Testis (tissue), 3 donors: ENCODE data around the gene PRDM2. TPM values are rescaled to one million over a fixed set of nuclear protein-coding genes. Genes with fewer than 3 reads are reported as not detected.

Experiments used
- DNase-seq: peaks from one replicate; pipeline ENCODE4 v3.0.0-alpha.2; 2019
- H3K27ac ChIP-seq, 2 donors: fragments of 200-600 bp; sonication (generic); one replicate each; pipeline ENCODE4 v1.5.1; 2019
- H3K27me3 ChIP-seq: fragments of 200-600 bp; sonication (generic); one replicate; pipeline ENCODE4 v1.5.1; 2019
- H3K36me3 ChIP-seq: fragments of 200-600 bp; sonication (generic); one replicate; pipeline ENCODE4 v1.5.1; 2017; ENCODE audit warnings: low read depth; ENCODE audit errors: missing control alignments
- H3K4me1 ChIP-seq: fragments of 200-600 bp; sonication (generic); one replicate; pipeline ENCODE4 v1.5.1; 2019
- H3K4me3 ChIP-seq, 2 donors: fragments of 200-600 bp; sonication (generic); one replicate each; pipeline ENCODE4 v1.5.1; 2017 to 2019
- H3K9me3 ChIP-seq: fragments of 200-600 bp; sonication (generic); one replicate; pipeline ENCODE4 v1.5.1; 2017
- POLR2A ChIP-seq: fragments of 450-650 bp; IDR thresholded peaks from one replicate; pipeline ENCODE4 v1.6.1; 2017; ENCODE audit warnings: antibody characterized with exemption, mild to moderate bottlenecking, moderate library complexity
- WGBS, 2 donors: methylation state at CpG; one replicate each; pipeline ENCODE4 v1.1.5; 2018; 5-methylcytosine and 5-hydroxymethylcytosine counted together
- intact Hi-C: fragments of 100-400 bp; cut with DNase I; formaldehyde crosslinking; loops from one replicate; pipeline ENCODE4 v1.15.1; 2023; ENCODE audit warnings: low total_unique reads
- polyA plus RNA-seq: library from polyadenylated mRNA; stranded (reverse); fragments of 350-450 nt; fragmentation: Illumina TruSeq; extraction: RNeasy Lipid Tissue Mini Kit (QIAGEN cat#74804); gene quantifications from one replicate; pipeline ENCODE4 v1.2.3, GENCODE V29; 2014; ENCODE audit warnings: low read depth, low replicate concordance; ENCODE audit not compliant: insufficient read depth
- total RNA-seq, 2 donors: library from RNA; depleted of rRNA; stranded (reverse); fragments of >200 nt; gene quantifications; one replicate each; pipeline ENCODE4 v1.2.3, GENCODE V29; 2016
- TF ChIP-seq, protein P1 (sequence below), 3 experiments: fragments of 450-650 bp in 2 of 3; fragments of 200-600 bp in 1 of 3; sonication (generic) in 1 of 3; IDR thresholded peaks; one replicate each; pipeline ENCODE4 v1.5.1; 2016 to 2019; ENCODE audit warnings: antibody characterized with exemption in 3 of 3, mild to moderate bottlenecking in 2 of 3, moderate library complexity in 1 of 3

Gene PRDM2
- total and polyA plus RNA-seq, 3 donors from 2014 or later: 43.5 to 75.1 (median 55.5) TPM

DNA sequence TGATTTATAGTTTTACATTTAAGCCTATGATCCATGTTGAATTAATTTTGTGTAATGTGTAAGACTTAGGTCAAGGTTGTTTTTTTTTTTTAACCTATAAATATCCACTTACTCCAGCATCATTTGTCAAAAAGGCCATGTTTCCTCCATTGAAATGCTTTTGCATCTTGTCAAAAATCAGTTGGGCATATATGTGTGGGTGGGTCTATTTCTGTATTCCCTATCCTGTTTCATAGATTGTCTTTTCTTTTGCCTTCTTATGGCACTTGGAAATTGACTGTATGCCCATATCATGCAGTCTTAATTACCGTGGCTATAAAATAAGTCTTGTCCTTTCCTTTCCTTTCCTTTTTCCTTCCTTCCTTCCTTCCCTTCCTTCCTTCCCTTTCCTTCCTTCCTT is 138.2 kb downstream of the PRDM2 start:
- intact Hi-C loops: no loop called here
- no peaks in the 10 kb centered on the region for H3K27me3 ChIP-seq
- H3K36me3 ChIP-seq: no peaks in the 10 kb centered on the region
- no peaks in the 10 kb centered on the region for H3K9me3 ChIP-seq
- DNase-seq: no peak
- no peak overlapping the region for H3K4me3 ChIP-seq
- WGBS, 2 donors: 86 to 87% methylated on average over 1 of the region's 1 CpG
- no peak overlapping the region for H3K27ac ChIP-seq
- no peaks in the 10 kb centered on the region for H3K4me1 ChIP-seq
- TF ChIP-seq, protein P1, sequence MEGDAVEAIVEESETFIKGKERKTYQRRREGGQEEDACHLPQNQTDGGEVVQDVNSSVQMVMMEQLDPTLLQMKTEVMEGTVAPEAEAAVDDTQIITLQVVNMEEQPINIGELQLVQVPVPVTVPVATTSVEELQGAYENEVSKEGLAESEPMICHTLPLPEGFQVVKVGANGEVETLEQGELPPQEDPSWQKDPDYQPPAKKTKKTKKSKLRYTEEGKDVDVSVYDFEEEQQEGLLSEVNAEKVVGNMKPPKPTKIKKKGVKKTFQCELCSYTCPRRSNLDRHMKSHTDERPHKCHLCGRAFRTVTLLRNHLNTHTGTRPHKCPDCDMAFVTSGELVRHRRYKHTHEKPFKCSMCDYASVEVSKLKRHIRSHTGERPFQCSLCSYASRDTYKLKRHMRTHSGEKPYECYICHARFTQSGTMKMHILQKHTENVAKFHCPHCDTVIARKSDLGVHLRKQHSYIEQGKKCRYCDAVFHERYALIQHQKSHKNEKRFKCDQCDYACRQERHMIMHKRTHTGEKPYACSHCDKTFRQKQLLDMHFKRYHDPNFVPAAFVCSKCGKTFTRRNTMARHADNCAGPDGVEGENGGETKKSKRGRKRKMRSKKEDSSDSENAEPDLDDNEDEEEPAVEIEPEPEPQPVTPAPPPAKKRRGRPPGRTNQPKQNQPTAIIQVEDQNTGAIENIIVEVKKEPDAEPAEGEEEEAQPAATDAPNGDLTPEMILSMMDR (IDR thresholded peaks at IDR 0.05): no peak
- TF ChIP-seq POLR2A: no peak

DNA sequence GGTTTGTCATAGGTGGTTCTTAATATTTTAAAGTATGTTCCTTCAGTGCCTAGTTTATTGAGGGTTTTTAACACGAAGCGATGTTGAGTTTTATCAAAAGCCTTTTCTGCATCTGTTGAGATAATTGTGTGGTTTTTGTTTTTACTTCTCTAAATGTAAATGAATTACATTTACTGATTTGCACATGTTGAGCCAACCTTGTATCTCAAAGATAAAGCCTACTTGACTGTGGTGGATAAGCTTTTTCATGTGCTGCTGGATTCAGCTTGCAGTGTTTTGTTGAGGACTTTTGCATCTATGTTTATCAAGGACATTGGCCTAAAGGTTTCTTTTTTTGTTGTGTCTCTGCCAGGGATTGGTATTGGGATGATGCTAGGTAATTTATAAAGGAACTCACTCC is 142.5 kb downstream of the PRDM2 start:
- intact Hi-C loops: no loop called here
- no peak for DNase-seq
- Histone ChIP-seq H3K27me3 (no peaks in the 10 kb centered on the region), H3K27ac (no peak overlapping the region), H3K4me3 (no peak overlapping the region), H3K9me3 (no peaks in the 10 kb centered on the region), H3K36me3 (no peaks in the 10 kb centered on the region), H3K4me1 (no peaks in the 10 kb centered on the region)
- 71 to 72% methylated on average over 2 of the region's 2 CpGs for WGBS, 2 donors
- TF ChIP-seq POLR2A: no peak
- TF ChIP-seq, protein P1 (IDR thresholded peaks at IDR 0.05): no peak

DNA sequence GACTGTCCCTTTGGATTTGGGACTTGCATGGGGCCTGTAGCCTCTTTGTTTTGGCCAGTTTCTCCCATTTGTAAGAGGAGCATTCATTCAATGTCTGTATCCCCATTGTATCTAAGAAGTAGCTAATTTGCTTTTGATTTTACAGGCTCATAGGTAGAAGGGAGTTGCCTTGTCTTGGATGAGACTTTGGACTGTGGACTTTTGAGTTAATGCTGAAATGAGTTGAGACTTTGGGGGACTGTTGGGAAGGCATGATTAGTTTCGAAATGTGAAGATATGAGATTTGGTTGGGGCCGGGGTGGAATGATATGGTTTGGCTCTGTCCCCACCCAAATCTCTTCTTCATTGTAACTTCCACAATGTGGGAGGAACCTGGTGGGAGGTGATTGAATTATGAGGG is 151.7 kb downstream of the PRDM2 start:
- TF ChIP-seq, protein P1 (IDR thresholded peaks at IDR 0.05): no peak
- TF ChIP-seq POLR2A: no peak
- 61 to 68% methylated on average over 2 of the region's 2 CpGs for WGBS, 2 donors
- Histone ChIP-seq H3K4me3 (no peak overlapping the region), H3K27ac (no peak overlapping the region), H3K9me3 (no peaks in the 10 kb centered on the region), H3K27me3 (no peaks in the 10 kb centered on the region), H3K36me3 (no peaks in the 10 kb centered on the region), H3K4me1 (no peaks in the 10 kb centered on the region)
- intact Hi-C loops: no loop called here
- no peak for DNase-seq

DNA sequence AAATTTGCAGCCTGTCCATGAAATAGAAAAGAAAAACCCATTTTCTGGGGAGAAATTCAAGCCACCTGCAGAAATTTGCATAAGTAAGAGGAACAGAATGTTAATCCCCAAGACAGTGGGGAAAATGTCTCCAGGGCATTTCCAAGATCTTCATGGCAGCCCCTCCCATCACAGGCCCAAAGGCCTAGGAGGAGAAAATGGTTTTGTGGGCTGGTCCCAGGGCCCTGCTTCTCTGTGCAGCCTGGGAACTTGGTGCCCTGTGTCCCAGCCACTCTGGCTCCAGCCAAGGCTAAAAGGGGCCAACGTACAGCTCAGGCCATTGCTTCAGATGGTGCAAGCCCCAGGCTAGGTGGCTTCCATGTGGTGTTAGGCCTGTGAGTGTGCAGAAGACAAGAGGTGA is 155.6 kb downstream of the PRDM2 start:
- TF ChIP-seq, protein P1 (IDR thresholded peaks at IDR 0.05): no peak
- no peak for TF ChIP-seq POLR2A
- no peak overlapping the region for H3K4me3 ChIP-seq
- no peak for DNase-seq

DNA sequence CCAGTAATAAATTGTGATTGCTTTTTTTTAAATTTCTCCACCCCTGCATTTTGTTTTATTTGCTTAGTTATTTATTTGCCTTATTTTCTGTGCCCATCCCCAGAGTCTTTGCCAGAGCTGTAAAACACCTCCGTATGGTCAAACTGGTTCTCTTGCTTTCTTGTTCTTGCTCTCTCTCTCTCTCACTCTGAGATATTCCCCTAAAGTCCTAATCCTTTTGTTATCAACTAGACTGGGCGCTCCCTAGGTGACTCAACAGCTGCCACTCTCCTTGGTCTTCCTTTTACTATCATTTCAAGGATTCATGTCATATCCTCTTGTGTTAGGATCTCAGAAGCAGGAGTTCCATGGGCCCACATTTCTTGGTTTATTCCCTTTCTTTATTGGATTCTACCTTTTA is 160.0 kb downstream of the PRDM2 start:
- H3K36me3 ChIP-seq: no peaks in the 10 kb centered on the region
- no peak for DNase-seq
- no peaks in the 10 kb centered on the region for H3K4me1 ChIP-seq
- H3K27me3 ChIP-seq: no peaks in the 10 kb centered on the region
- WGBS, 2 donors: 80% methylated on average over 2 of the region's 2 CpGs
- no peak for TF ChIP-seq POLR2A
- TF ChIP-seq, protein P1 (IDR thresholded peaks at IDR 0.05): no peak
- no peak overlapping the region for H3K4me3 ChIP-seq
- no peak overlapping the region for H3K27ac ChIP-seq
- H3K9me3 ChIP-seq: no peaks in the 10 kb centered on the region
- intact Hi-C loops: no loop called here

More for the DNA sequence above, 155.6 kb downstream of the PRDM2 start:
- Histone ChIP-seq H3K27me3 (no peaks in the 10 kb centered on the region), H3K4me1 (no peaks in the 10 kb centered on the region), H3K27ac (no peak overlapping the region), H3K9me3 (no peaks in the 10 kb centered on the region), H3K36me3 (no peaks in the 10 kb centered on the region)
- WGBS, 2 donors: 63 to 64% methylated on average over 1 of the region's 1 CpG
- intact Hi-C loops: no loop called here
